HG03159 (cell line): ENCODE measurements around the gene KPTN.

Experiments used
- ATAC-seq: cut with Tn5 transposase; IDR thresholded peaks from one replicate; pipeline ENCODE4 v1.9.1; 2021; ENCODE audit warnings: mild to moderate bottlenecking, moderate library complexity; ENCODE audit not compliant: unreplicated experiment

KPTN gene

GRCh38 chr19:47437500-47437899, 46.5 kb downstream of the KPTN start:
- ATAC-seq = no peak

- no peak for ATAC-seq
Observed at GRCh38 chr19:47436712-47437401, 47.2 kb downstream of the KPTN start.

DNA sequence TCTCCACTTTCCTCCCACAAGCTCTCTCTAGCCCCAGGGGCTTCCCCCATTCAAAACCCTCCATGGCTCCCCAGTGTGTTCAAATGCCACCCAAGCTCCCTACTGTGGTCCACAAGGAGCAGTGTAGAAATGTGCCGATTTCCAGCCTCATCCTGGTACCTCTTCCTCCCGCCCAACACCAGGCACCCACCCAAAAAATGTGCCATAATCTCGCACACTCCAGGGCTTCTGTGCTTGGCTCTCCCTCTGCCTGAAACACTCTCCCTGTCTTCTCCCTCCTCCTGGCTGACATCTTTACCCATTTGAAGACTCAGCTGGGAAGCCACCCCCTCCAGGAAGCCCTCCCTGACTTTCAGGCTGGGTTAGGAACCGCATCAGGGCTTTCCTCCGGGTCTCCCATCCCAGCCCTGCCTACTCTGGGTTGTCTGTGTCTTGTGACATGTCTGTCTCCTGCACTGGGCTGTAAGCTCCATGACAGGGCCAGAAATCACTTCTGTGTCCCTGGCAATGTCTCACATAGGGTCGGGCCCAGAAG, 48.1 kb downstream of the KPTN start:
- no peak for ATAC-seq

GRCh38 chr19:47435196-47435595, 48.8 kb downstream of the KPTN start:
- no peak for ATAC-seq

DNA sequence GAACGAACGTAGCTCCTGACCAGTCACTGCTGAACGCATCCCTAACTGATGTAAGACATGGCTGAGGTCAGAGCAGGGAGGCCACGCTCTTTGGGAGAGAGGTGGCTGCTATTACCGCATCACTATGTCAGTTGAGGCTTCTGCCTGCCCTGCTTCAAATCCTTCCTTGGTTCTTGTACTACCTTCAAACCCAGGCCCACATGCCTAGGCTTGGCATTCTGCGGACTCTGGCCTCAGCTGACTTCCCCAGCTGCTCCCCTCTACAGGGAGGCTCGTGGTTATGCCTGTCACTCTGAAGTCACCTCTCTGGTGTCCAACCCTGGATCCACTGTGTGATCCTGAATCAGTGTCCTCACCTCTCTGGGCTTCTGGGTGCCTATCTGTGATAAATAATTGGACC, 49.9 kb downstream of the KPTN start:
- ATAC-seq = no peak

GRCh38 chr19:47433121-47433520, 50.9 kb downstream of the KPTN start:
- no peak for ATAC-seq

- no peak for ATAC-seq
Observed at GRCh38 chr19:47432499-47432898, 51.5 kb downstream of the KPTN start.

DNA sequence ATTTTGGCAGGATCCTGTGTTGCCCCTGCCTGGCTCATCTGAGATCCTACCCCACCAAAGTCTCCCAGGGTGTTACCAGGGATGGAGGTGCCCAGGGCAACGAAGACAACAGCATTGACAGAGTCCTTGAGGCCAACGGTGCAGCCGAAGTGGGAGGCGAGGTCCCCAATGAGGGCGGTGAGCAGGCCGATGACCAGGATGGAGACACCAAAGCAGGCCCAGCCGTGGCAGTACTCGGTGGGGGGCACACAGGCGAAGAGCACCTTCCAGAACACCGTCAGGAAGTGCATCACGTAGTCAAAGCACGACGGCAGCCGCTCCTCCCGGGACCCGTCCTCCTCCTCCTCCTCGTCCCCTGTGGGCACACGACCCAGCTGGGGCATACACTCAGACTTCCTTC, 51.9 kb downstream of the KPTN start:
- ATAC-seq = no peak

DNA sequence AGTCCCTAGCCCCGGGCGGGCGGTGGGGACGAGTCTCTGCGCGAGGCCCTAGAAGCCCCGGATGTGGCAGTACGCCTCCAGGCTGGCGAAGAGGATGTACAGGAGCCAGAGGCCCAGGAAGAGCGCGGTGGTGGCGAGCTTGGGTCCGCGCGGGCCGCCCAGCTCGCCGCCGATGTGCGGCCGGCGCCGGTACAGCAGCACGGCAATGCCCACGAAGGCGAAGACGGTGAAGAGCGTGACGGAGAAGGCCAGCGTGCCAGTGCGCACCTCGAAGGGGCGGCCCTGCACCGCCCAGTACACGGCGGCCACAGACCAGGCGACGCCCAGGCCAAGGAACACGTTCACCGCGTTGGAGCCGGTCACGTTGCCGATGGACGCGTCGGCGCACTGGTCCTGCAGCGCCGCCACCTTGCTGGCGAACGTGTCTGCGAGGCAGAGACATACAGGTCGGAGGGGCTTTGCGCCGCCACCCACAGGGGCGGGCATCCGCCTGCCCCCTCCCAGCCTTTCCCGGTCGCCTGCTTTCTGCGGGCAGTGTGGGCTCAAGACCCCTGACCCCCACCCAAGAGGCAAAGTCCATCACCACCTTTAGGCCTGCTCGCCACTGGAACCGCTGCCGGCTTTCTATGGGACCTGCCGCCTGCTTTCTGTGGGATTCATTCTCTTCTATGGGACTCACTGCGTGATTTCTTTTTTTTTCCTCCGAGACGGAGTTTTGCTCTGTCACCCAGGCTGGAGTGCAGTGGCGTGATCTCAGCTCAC, 53.8 kb downstream of the KPTN start:
- ATAC-seq = no peak

DNA sequence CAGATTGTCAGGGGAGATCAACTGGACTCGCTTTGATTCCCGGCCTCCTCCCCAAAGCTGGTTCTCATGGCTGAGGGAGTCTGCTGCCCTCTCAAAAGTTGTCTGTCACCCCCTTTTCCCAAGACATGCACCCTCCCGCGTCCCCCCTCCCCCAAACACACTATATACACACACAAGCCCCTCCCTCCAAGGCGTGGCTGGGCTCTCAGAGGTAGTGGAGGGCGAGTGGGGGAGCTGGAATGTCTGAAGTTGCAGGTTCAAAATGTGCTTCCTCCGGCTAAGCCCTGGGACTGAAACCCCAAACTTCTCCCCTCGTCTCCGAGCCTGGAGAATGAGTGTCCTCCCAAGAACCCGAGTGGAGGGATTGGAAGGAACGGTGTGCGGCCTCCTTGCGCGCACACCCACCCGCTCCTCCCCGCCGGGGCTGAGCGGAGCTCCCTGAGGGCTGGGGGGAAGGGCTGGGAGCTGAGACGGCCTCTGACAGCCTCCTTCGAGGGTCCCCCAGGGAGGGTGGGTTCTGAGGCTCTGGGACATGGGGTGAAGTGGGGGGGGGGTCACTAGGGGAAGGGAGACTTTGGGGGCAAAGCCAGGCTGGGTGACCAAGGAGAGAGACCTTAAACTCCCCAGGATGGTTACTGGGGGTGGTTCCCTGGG, 54.8 kb downstream of the KPTN start:
- ATAC-seq = no peak

GRCh38 chr19:47428177-47428894, 55.7 kb downstream of the KPTN start:
- ATAC-seq = no peak

- ATAC-seq = no peak
Observed at GRCh38 chr19:47427241-47428176, 56.5 kb downstream of the KPTN start.
